SU-DHL-6 (cell line): ENCODE measurements around the gene FRAS1.

ENCODE experiments used
- H2AFZ ChIP-seq: fragments of 200-600 bp; sonication (generic); 2 replicates; pipeline ENCODE4 v1.6.1; 2014; ENCODE audit warnings: low read depth, mild to moderate bottlenecking, moderate library complexity, mixed read lengths, antibody characterized with exemption, low read length; ENCODE audit not compliant: severe bottlenecking
- H3F3A ChIP-seq: fragments of 200-600 bp; shearing (Covaris generic); 2 replicates; pipeline ENCODE4 v1.6.0; 2016; ENCODE audit warnings: antibody characterized with exemption, mild to moderate bottlenecking; ENCODE audit not compliant: insufficient read depth
- H3K27ac ChIP-seq: fragments of 200-600 bp; sonication (generic); 2 replicates; pipeline ENCODE4 v1.5.1; 2016; ENCODE audit warnings: low read depth, mild to moderate bottlenecking, low read length, moderate library complexity, mixed read lengths
- H3K27me3 ChIP-seq: fragments of 200-600 bp; sonication (generic), shearing (Covaris generic); 2 replicates; pipeline ENCODE4 v1.6.0; 2014; ENCODE audit warnings: mild to moderate bottlenecking, low read length
- H3K36me3 ChIP-seq: fragments of 200-600 bp; sonication (generic); 2 replicates; pipeline ENCODE4 v1.6.1; 2014; ENCODE audit warnings: mild to moderate bottlenecking, low read length, mixed read lengths
- H3K4me2 ChIP-seq: fragments of 300-600, 200-600 bp; shearing (Covaris generic), sonication (generic); 2 replicates; pipeline ENCODE4 v1.6.0; 2014; ENCODE audit warnings: low read length, low read depth, mild to moderate bottlenecking; ENCODE audit not compliant: poor library complexity, severe bottlenecking
- H3K4me3 ChIP-seq: fragments of 200-600 bp; sonication (generic); 2 replicates; pipeline ENCODE4 v1.5.1; 2014; ENCODE audit warnings: antibody characterized with exemption, low read length, mild to moderate bottlenecking, mixed read lengths; ENCODE audit not compliant: insufficient read depth, poor library complexity, severe bottlenecking
- H3K79me2 ChIP-seq: fragments of 200-600 bp; sonication (generic); 2 replicates; pipeline ENCODE4 v1.6.1; 2014; ENCODE audit warnings: mild to moderate bottlenecking, low read length, moderate library complexity; ENCODE audit not compliant: insufficient read depth
- H3K9ac ChIP-seq: fragments of 200-600 bp; sonication (generic); 2 replicates; pipeline ENCODE4 v1.7.0; 2014; ENCODE audit warnings: mild to moderate bottlenecking, low read length
- H3K9me2 ChIP-seq: fragments of 200-600 bp; sonication (generic); replicated peaks from 2 replicates; pipeline ENCODE4 v1.6.1; 2014; ENCODE audit warnings: low read length; ENCODE audit not compliant: insufficient read depth
- H3K9me3 ChIP-seq: fragments of 200-600 bp; sonication (generic); 2 replicates; pipeline ENCODE4 v1.6.1; 2014; ENCODE audit warnings: low read length, mixed read lengths; ENCODE audit not compliant: insufficient read depth
- H4K20me1 ChIP-seq: fragments of 200-600 bp; sonication (generic); 2 replicates; pipeline ENCODE4 v1.6.1; 2014; ENCODE audit warnings: low read depth, mild to moderate bottlenecking, antibody characterized with exemption, low read length, moderate library complexity, mixed read lengths
- EZH2phosphoT487 ChIP-seq: fragments of 200-600 bp; sonication (generic), shearing (Covaris generic); conservative IDR thresholded peaks from 2 replicates; pipeline ENCODE4 v1.6.1; 2018; ENCODE audit warnings: mild to moderate bottlenecking, antibody characterized with exemption, low read length, moderate library complexity, mixed read lengths
- TF ChIP-seq, protein P1 (sequence below): fragments of 200-600 bp; sonication (generic); IDR thresholded peaks from one replicate; pipeline ENCODE4 v1.5.1; 2017; ENCODE audit warnings: antibody characterized with exemption, mild to moderate bottlenecking, low read length, moderate library complexity; ENCODE audit not compliant: insufficient read depth, poor library complexity, severe bottlenecking

The FRAS1 gene

DNA sequence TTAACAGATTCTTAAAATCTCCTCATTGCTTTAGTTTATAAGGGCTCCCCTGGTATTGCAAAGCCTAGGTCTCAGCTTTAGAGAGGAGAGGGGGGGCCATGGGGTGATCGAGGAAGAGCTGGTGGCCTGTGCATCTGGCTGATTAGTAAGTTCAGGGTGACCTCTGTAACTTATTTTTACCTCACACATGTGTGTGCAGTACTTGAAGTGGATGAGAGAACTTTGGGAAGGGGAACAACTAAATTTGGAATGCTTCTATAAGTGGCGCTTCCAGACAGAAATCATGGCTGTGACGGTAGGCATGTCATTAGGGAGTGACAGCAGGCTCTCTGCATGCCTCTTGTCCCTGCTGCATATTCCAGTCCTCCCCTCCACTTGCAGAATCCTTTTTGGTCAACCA is 41.9 kb downstream of the FRAS1 start:
- no peak overlapping the region for H3K4me2 ChIP-seq
- no peaks in the 10 kb centered on the region for H3F3A ChIP-seq
- TF ChIP-seq, protein P1, sequence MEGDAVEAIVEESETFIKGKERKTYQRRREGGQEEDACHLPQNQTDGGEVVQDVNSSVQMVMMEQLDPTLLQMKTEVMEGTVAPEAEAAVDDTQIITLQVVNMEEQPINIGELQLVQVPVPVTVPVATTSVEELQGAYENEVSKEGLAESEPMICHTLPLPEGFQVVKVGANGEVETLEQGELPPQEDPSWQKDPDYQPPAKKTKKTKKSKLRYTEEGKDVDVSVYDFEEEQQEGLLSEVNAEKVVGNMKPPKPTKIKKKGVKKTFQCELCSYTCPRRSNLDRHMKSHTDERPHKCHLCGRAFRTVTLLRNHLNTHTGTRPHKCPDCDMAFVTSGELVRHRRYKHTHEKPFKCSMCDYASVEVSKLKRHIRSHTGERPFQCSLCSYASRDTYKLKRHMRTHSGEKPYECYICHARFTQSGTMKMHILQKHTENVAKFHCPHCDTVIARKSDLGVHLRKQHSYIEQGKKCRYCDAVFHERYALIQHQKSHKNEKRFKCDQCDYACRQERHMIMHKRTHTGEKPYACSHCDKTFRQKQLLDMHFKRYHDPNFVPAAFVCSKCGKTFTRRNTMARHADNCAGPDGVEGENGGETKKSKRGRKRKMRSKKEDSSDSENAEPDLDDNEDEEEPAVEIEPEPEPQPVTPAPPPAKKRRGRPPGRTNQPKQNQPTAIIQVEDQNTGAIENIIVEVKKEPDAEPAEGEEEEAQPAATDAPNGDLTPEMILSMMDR, result no peak
- TF ChIP-seq EZH2phosphoT487, result no peak
- no peaks in the 10 kb centered on the region for H3K9me2 ChIP-seq
- no peaks in the 10 kb centered on the region for H3K9me3 ChIP-seq
- H3K4me3 ChIP-seq, result no peak overlapping the region
- no peaks in the 10 kb centered on the region for H3K79me2 ChIP-seq
- H4K20me1 ChIP-seq, result no peaks in the 10 kb centered on the region
- H3K36me3 ChIP-seq, result no peaks in the 10 kb centered on the region
- no peak overlapping the region for H2AFZ ChIP-seq
- no peaks in the 10 kb centered on the region for H3K27me3 ChIP-seq
- H3K27ac ChIP-seq, result no peak overlapping the region
- H3K9ac ChIP-seq, result no peak overlapping the region

DNA sequence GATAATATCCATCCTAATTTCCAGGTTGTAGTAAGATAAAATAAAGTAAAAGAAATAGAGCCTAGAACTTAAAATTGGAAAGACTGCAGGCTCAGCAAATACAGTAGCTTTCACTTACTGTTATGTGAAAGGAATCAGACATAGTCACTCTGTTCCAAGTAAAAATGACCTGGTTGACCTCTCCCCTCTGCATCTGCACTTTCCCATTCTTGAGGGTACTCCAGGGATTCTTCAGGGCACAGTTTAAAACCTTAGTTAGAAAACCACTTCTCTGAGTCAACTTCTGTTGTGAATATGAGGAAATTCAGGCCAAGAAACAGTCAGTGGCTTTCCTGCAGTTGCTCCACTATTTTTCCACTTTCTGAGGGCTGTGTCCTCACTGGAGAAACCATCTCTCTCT is 42.9 kb downstream of the FRAS1 start:
- H3F3A ChIP-seq, result no peaks in the 10 kb centered on the region
- H4K20me1 ChIP-seq, result no peaks in the 10 kb centered on the region
- H2AFZ ChIP-seq, result no peak overlapping the region
- H3K4me2 ChIP-seq, result no peak overlapping the region
- no peak overlapping the region for H3K9ac ChIP-seq
- H3K36me3 ChIP-seq, result no peaks in the 10 kb centered on the region
- TF ChIP-seq EZH2phosphoT487, result no peak
- TF ChIP-seq, protein P1, result no peak
- H3K9me3 ChIP-seq, result no peaks in the 10 kb centered on the region
- no peaks in the 10 kb centered on the region for H3K9me2 ChIP-seq
- no peaks in the 10 kb centered on the region for H3K79me2 ChIP-seq
- no peaks in the 10 kb centered on the region for H3K27me3 ChIP-seq
- no peak overlapping the region for H3K27ac ChIP-seq
- no peak overlapping the region for H3K4me3 ChIP-seq

DNA sequence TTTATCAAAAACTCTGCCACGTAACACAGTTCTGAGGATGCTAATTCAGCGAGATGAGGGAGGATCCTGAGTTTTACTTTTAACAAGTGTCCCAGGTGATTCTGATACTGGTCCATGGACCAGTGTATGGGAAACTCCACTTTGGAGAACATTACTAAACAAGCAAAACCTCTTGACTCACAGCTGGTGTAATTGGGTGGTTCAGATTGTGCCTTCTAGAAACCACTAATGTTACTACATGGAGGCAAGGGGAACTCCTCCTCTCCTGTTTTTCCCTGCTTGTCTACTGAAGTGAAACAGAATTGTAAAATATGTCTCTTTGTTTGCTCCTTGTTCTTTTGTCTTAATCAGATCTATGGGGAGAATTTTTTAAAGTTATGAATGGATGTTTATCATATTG is 62.6 kb downstream of the FRAS1 start:
- Histone ChIP-seq H3F3A (no peaks in the 10 kb centered on the region), H3K9me3 (no peaks in the 10 kb centered on the region), H3K9ac (no peak overlapping the region), H4K20me1 (no peaks in the 10 kb centered on the region), H3K27ac (no peak overlapping the region), H3K4me3 (no peak overlapping the region), H3K79me2 (no peaks in the 10 kb centered on the region), H2AFZ (no peak overlapping the region), H3K36me3 (no peaks in the 10 kb centered on the region), H3K9me2 (no peaks in the 10 kb centered on the region), H3K27me3 (no peaks in the 10 kb centered on the region), H3K4me2 (no peak overlapping the region)
- TF ChIP-seq, protein P1, result no peak
- TF ChIP-seq EZH2phosphoT487, result no peak
